IMR-90 (cell line): ENCODE measurements around the gene SMAP1. TPM values are rescaled to one million over a fixed set of nuclear protein-coding genes. Genes with fewer than 3 reads are reported as not detected.

Experiments
- ATAC-seq: fragments of 200-7000 bp; cut with Tn5 transposase; 2 replicates; pipeline ENCODE4 v1.9.1; 2020; ENCODE audit warnings: low read depth, mild to moderate bottlenecking, moderate library complexity
- BruUV-seq: library from RNA; stranded (reverse); fragments of 400-500 nt; replicated peaks from 2 replicates; lab custom pipeline; 2021; lab: Mats Ljungman, UMichigan
- CTCF ChIA-PET: fragments of 300-600 bp; formaldehyde crosslinking; extraction: SDS; loops from one replicate; lab custom pipeline; 2021; ENCODE audit warnings: antibody characterized with exemption; lab: Yijun Ruan, JAX
- POLR2A ChIA-PET: fragments of 300-600 bp; sonication (Branson Sonifier 250); formaldehyde crosslinking; loops from one replicate; lab custom pipeline; 2022; ENCODE audit warnings: antibody characterized with exemption; ENCODE audit not compliant: unreplicated experiment; lab: Charles Lee
- DNase-seq: peaks from one replicate; pipeline ENCODE4 v3.0.0; 2013
- H2AFZ ChIP-seq: replicated peaks from 2 replicates; pipeline ENCODE3; 2013; ENCODE audit warnings: low read length, mild to moderate bottlenecking; ENCODE audit not compliant: poor library complexity
- H2AK5ac ChIP-seq: 2 replicates; pipeline ENCODE4 v1.6.1; 2013; ENCODE audit warnings: low read depth, low read length, inconsistent platforms
- H2AK9ac ChIP-seq: replicated peaks from 2 replicates; pipeline ENCODE3; 2013; ENCODE audit warnings: mild to moderate bottlenecking, low read depth, low read length, moderate library complexity; ENCODE audit not compliant: poor library complexity
- H2BK120ac ChIP-seq: 2 replicates; pipeline ENCODE4 v1.6.1; 2013; ENCODE audit warnings: low read depth, low read length, inconsistent platforms
- H2BK15ac ChIP-seq: 3 replicates; pipeline ENCODE4 v1.6.1; 2013; ENCODE audit warnings: low read depth, low read length, inconsistent platforms
- H2BK20ac ChIP-seq: 2 replicates; pipeline ENCODE4 v1.6.1; 2013; ENCODE audit warnings: low read depth, mild to moderate bottlenecking, inconsistent platforms, low read length, moderate library complexity
- H2BK5ac ChIP-seq: 2 replicates; pipeline ENCODE4 v1.6.1; 2013; ENCODE audit warnings: mild to moderate bottlenecking, low read depth, low read length, inconsistent platforms; ENCODE audit not compliant: poor library complexity, severe bottlenecking
- H3K14ac ChIP-seq: replicated peaks from 2 replicates; pipeline ENCODE4 v1.6.1; 2013; ENCODE audit warnings: low read depth, low read length, inconsistent platforms
- H3K18ac ChIP-seq: 2 replicates; pipeline ENCODE4 v1.6.1; 2013; ENCODE audit warnings: low read depth, low read length, control low read depth
- H3K23ac ChIP-seq: 2 replicates; pipeline ENCODE4 v1.6.1; 2013; ENCODE audit warnings: low read depth, low read length, inconsistent platforms
- H3K27ac ChIP-seq: 2 replicates; pipeline ENCODE4 v1.5.1; 2013; ENCODE audit warnings: mild to moderate bottlenecking, control low read depth, low read length; ENCODE audit not compliant: insufficient read depth
- H3K27me3 ChIP-seq: 2 replicates; pipeline ENCODE4 v1.6.1; 2013; ENCODE audit warnings: low read length; ENCODE audit not compliant: control insufficient read depth, insufficient read depth
- H3K36me3 ChIP-seq: 2 replicates; pipeline ENCODE4 v1.6.1; 2013; ENCODE audit warnings: low read length, mixed read lengths; ENCODE audit not compliant: control insufficient read depth, insufficient read depth
- H3K4ac ChIP-seq: 2 replicates; pipeline ENCODE4 v1.6.1; 2013; ENCODE audit warnings: low read depth, low read length, inconsistent platforms
- H3K4me1 ChIP-seq: 2 replicates; pipeline ENCODE4 v1.6.1; 2013; ENCODE audit warnings: low read length, mixed read lengths; ENCODE audit not compliant: control insufficient read depth, insufficient read depth
- H3K4me2 ChIP-seq: 2 replicates; pipeline ENCODE4 v1.6.1; 2013; ENCODE audit warnings: low read depth, mild to moderate bottlenecking, control low read depth, low read length, moderate library complexity
- H3K4me3 ChIP-seq: 2 replicates; pipeline ENCODE4 v1.5.1; 2013; ENCODE audit warnings: low read depth, mild to moderate bottlenecking, control low read depth, low read length, moderate library complexity; ENCODE audit not compliant: insufficient read depth
- H3K56ac ChIP-seq: 2 replicates; pipeline ENCODE4 v1.6.1; 2013; ENCODE audit warnings: low read length, inconsistent platforms; ENCODE audit not compliant: insufficient read depth; ENCODE audit errors: extremely low read depth
- H3K79me1 ChIP-seq, 2 experiments: 2 replicates each; pipeline ENCODE4 v1.6.1; 2013; ENCODE audit warnings: low read length in 2 of 2, inconsistent platforms in 1 of 2, low read depth in 1 of 2
- H3K9ac ChIP-seq: 2 replicates; pipeline ENCODE4 v1.6.1; 2013; ENCODE audit warnings: low read depth, low read length, control low read depth
- H3K9me1 ChIP-seq: 2 replicates; pipeline ENCODE4 v1.6.1; 2013; ENCODE audit warnings: low read length, inconsistent platforms; ENCODE audit not compliant: insufficient read depth
- H3K9me3 ChIP-seq: 2 replicates; pipeline ENCODE4 v1.6.1; 2013; ENCODE audit warnings: low read length; ENCODE audit not compliant: control insufficient read depth, insufficient read depth
- H4K20me1 ChIP-seq: 2 replicates; pipeline ENCODE4 v1.6.1; 2013; ENCODE audit warnings: low read length, inconsistent platforms; ENCODE audit not compliant: insufficient read depth
- H4K5ac ChIP-seq: 2 replicates; pipeline ENCODE4 v1.6.1; 2013; ENCODE audit warnings: mild to moderate bottlenecking, low read depth, low read length, control low read depth
- H4K8ac ChIP-seq, 2 experiments: 2 replicates each; pipeline ENCODE4 v1.6.1; 2013; ENCODE audit warnings: low read depth in 2 of 2, low read length in 2 of 2, control low read depth in 1 of 2, inconsistent platforms in 1 of 2
- H4K91ac ChIP-seq: 2 replicates; pipeline ENCODE4 v1.6.1; 2013; ENCODE audit warnings: low read depth, low read length, inconsistent platforms; ENCODE audit not compliant: insufficient read depth
- CHD1 ChIP-seq: IDR thresholded peaks from 2 replicates; pipeline ENCODE4 v1.6.1; 2012; ENCODE audit warnings: low read depth, low read length, improper control_type of control experiment
- SMC3 ChIP-seq: fragments of 150-350 bp; IDR thresholded peaks from 2 replicates; pipeline ENCODE4 v1.6.1; 2016; ENCODE audit warnings: low read depth, mild to moderate bottlenecking, antibody characterized with exemption, low read length, moderate library complexity
- WGBS, 2 experiments: methylation state at CpG; one replicate each; pipeline versions ENCODE4 v1.1.5 to v1.1.7; 2013; ENCODE audit warnings: missing lambda C conversion rate in 2 of 2; ENCODE audit not compliant: insufficient read length in 1 of 2; ENCODE audit errors: extremely low coverage in 2 of 2; 5-methylcytosine and 5-hydroxymethylcytosine counted together
- dilution Hi-C: fragments of 300-500 bp; cut with HindIII; formaldehyde crosslinking; loops from one replicate; pipeline ENCODE4 v1.14.3; 2018; ENCODE audit warnings: low sequenced_read_pairs; ENCODE audit not compliant: unreplicated experiment
- in situ Hi-C: fragments of 300-500 bp; cut with MboI; formaldehyde crosslinking; loops from 3 replicates; pipeline ENCODE4 v1.14.3; 2019; ENCODE audit warnings: low sequenced_read_pairs, inconsistent platforms, mixed read lengths
- intact Hi-C: fragments of 100-400 bp; cut with micrococcal nuclease; formaldehyde crosslinking; loops from 2 replicates; pipeline ENCODE4 v1.10.0; 2022
- polyA plus RNA-seq, 3 experiments: library from polyadenylated mRNA; depleted of rRNA; stranded (reverse); fragments of >200 nt; gene quantifications; 2 replicates each; pipeline ENCODE4 v1.2.3, GENCODE V29; 2012; ENCODE audit warnings: low replicate concordance in 1 of 3
- total RNA-seq: library from RNA; depleted of rRNA; stranded (reverse); fragments of >200 nt; gene quantifications from 2 replicates; pipeline ENCODE4 v1.2.3, GENCODE V29; 2012

SMAP1 gene
- total and polyA plus RNA-seq, 2 of the 4 experiments (the other 2 are of a cell fraction), result 14.8 to 16.7 TPM

GRCh38 chr6:70813885-70814284 lies 146.2 kb downstream of the SMAP1 start:
- no peak overlapping the region for H3K56ac ChIP-seq

More at GRCh38 chr6:70813885-70814284, 146.2 kb downstream of the SMAP1 start:
- no peak overlapping the region for H2BK20ac ChIP-seq
- H3K9me1 ChIP-seq, result no peaks in the 10 kb centered on the region
- in situ Hi-C loops (no loop called here), dilution Hi-C loops (no loop called here), intact Hi-C loops (no loop called here)
- no peaks in the 10 kb centered on the region for H3K27me3 ChIP-seq
- ChIA-PET CTCF (no interaction called here), POLR2A (no interaction called here)
- no peak overlapping the region for H4K5ac ChIP-seq
- H3K9ac ChIP-seq, result no peak overlapping the region
- no peaks in the 10 kb centered on the region for H3K4me1 ChIP-seq
- no peak overlapping the region for H2BK15ac ChIP-seq
- H2BK5ac ChIP-seq, result no peak overlapping the region
- H2AK5ac ChIP-seq, result no peak overlapping the region
- H4K91ac ChIP-seq, result no peak overlapping the region
- ATAC-seq, result no peak
- H3K4me2 ChIP-seq, result no peak overlapping the region
- no peak overlapping the region for H3K4ac ChIP-seq
- WGBS, 2 experiments, result no CpG with 5 or more reads among the region's 3 CpGs
- no peak overlapping the region for H3K14ac ChIP-seq
- H3K23ac ChIP-seq, result no peak overlapping the region
- no TSS peak for BruUV-seq
- no peak overlapping the region for H2AFZ ChIP-seq
- H3K36me3 ChIP-seq, result no peaks in the 10 kb centered on the region
- DNase-seq, result no peak
- H2BK120ac ChIP-seq, result no peak overlapping the region
- TF ChIP-seq SMC3 (no peak), CHD1 (no peak)
- no peak overlapping the region for H2AK9ac ChIP-seq
- no peak overlapping the region for H3K27ac ChIP-seq
- H3K4me3 ChIP-seq, result no peak overlapping the region
- no peak overlapping the region for H3K18ac ChIP-seq
- H3K9me3 ChIP-seq, result no peaks in the 10 kb centered on the region
- no peaks in the 10 kb centered on the region for H3K79me1 ChIP-seq
- H4K20me1 ChIP-seq, result no peaks in the 10 kb centered on the region
- H4K8ac ChIP-seq, result no peak overlapping the region
